Nephron (organoid): ENCODE data around the gene OR13C8.

Experiments used
- H3K27ac Mint-ChIP-seq, 3 experiments: 2 replicates each; pipeline ENCODE4 v1.8.0; 2020; ENCODE audit warnings: mixed read lengths in 3 of 3, mild to moderate bottlenecking in 2 of 3, moderate library complexity in 1 of 3
- H3K27me3 Mint-ChIP-seq: 2 replicates; pipeline ENCODE4 v1.8.0; 2021; ENCODE audit warnings: low read depth, mild to moderate bottlenecking, moderate library complexity, mixed read lengths
- H3K36me3 Mint-ChIP-seq: 2 replicates; pipeline ENCODE4 v1.8.0; 2020; ENCODE audit warnings: low read depth, mixed read lengths
- H3K4me1 Mint-ChIP-seq: 2 replicates; pipeline ENCODE4 v1.8.0; 2020; ENCODE audit warnings: mixed read lengths
- H3K4me3 Mint-ChIP-seq, 3 experiments: 2 replicates each; pipeline ENCODE4 v1.8.0; 2020; ENCODE audit warnings: mild to moderate bottlenecking in 3 of 3, mixed read lengths in 3 of 3, moderate library complexity in 2 of 3
- H3K9me3 Mint-ChIP-seq: 2 replicates; pipeline ENCODE4 v1.8.0; 2020; ENCODE audit warnings: mixed read lengths
- TF ChIP-seq, protein P1 (sequence below), 3 experiments: fragments of 200-600 bp; sonication (generic); IDR thresholded peaks; one replicate each; pipeline ENCODE4 v1.5.0; 2021; ENCODE audit warnings: antibody characterized with exemption in 3 of 3; ENCODE audit not compliant: unreplicated experiment in 3 of 3

Gene OR13C8

DNA sequence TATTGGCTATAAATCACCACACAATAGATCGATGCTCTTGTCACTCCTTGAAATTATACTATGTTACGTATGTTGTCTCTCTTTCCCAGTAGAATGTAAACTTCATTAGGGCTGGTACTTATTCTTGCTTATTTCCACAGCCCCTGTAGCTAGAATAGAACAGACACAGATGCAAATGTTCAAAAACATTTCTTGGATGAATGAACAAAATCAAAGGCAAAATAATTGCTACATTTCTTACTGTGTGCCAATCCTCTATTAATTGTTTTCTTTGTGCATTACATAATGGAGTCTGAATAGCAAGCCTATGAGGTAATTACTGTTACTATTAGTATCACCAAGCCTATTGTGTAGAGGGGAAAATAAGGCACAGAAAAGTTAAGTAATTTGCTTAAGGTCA, 37.2 kb downstream of the OR13C8 start:
- no peaks in the 10 kb centered on the region for H3K9me3 Mint-ChIP-seq

DNA sequence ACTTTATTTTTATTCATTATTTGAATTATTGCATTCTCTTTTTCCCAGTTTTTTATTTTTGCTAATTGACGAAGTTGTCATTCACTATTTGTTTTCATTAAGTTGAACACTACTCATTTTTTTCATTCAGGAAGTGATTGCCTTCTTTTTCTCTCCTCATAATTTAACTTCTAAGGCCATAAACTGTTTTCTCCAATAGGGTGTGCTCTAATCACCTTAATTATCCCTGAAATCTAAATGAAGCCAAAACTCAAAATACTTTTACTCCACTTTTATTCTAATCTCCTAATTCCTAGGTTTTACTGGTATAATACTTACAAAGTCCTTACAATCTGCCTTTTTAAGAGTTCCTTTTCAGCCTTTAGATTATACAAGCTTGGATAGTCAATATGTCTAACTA, 39.4 kb downstream of the OR13C8 start:
- Mint-ChIP-seq H3K9me3 (no peaks in the 10 kb centered on the region), H3K4me3 (no peak overlapping the region), H3K27me3 (peaks cover 4% of the 10 kb centered on the region), H3K4me1 (no peaks in the 10 kb centered on the region), H3K27ac (no peak overlapping the region), H3K36me3 (no peaks in the 10 kb centered on the region)
- TF ChIP-seq, protein P1, sequence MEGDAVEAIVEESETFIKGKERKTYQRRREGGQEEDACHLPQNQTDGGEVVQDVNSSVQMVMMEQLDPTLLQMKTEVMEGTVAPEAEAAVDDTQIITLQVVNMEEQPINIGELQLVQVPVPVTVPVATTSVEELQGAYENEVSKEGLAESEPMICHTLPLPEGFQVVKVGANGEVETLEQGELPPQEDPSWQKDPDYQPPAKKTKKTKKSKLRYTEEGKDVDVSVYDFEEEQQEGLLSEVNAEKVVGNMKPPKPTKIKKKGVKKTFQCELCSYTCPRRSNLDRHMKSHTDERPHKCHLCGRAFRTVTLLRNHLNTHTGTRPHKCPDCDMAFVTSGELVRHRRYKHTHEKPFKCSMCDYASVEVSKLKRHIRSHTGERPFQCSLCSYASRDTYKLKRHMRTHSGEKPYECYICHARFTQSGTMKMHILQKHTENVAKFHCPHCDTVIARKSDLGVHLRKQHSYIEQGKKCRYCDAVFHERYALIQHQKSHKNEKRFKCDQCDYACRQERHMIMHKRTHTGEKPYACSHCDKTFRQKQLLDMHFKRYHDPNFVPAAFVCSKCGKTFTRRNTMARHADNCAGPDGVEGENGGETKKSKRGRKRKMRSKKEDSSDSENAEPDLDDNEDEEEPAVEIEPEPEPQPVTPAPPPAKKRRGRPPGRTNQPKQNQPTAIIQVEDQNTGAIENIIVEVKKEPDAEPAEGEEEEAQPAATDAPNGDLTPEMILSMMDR (IDR thresholded peaks at IDR 0.05; ENCODE audit: unreplicated experiment in 3 of 3), result peak in 2 of 3 experiments; percentile 17 to 26

More for the DNA sequence above, 37.2 kb downstream of the OR13C8 start:
- H3K27ac Mint-ChIP-seq, result no peak overlapping the region
- H3K36me3 Mint-ChIP-seq, result no peaks in the 10 kb centered on the region
- no peaks in the 10 kb centered on the region for H3K4me1 Mint-ChIP-seq
- H3K4me3 Mint-ChIP-seq, result no peak overlapping the region
- TF ChIP-seq, protein P1 (IDR thresholded peaks at IDR 0.05; ENCODE audit: unreplicated experiment in 3 of 3), result no peak
- peaks cover 4% of the 10 kb centered on the region for H3K27me3 Mint-ChIP-seq

DNA sequence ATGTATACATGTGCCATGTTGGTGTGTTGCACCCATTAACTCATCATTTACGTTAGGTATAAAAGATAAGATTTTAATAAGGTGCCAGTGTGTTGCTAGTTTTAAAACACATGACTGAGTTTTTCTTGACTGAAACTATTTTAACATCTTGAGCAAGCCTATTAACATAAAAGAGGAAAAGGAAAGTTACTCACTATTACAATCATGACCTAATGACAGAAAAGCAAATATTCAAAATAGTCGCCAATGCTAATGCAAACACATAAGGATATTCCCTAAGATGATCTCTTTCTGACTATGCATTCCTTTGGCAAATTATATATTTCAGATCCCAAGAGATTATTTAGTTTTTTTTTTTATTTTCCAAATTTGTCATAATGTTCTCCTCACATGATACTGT, 42.2 kb downstream of the OR13C8 start:
- Mint-ChIP-seq H3K27ac (no peak overlapping the region), H3K4me1 (no peaks in the 10 kb centered on the region), H3K9me3 (no peaks in the 10 kb centered on the region), H3K36me3 (no peaks in the 10 kb centered on the region), H3K27me3 (peaks cover 4% of the 10 kb centered on the region), H3K4me3 (no peak overlapping the region)
- TF ChIP-seq, protein P1 (IDR thresholded peaks at IDR 0.05; ENCODE audit: unreplicated experiment in 3 of 3), result no peak

DNA sequence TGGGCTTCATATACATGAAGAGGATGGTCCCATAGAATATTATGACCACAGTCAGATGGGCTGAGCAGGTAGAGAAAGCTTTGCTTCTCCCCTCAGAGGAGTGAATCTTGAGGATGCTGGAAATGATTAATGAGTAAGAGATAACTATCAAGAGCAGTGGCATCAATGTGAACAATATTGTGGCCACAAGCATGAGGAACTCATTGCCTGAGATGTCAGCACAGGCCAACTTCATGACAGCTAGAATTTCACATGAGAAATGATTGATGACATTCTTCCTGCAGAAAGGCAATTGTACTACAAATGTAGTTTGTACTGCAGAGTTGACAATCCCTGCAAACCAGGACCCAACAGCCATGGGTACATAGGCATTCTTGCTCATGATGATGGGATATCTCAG, 48.5 kb downstream of the OR13C8 start:
- Mint-ChIP-seq H3K27me3 (peaks cover 4% of the 10 kb centered on the region), H3K27ac (no peak overlapping the region), H3K4me1 (no peaks in the 10 kb centered on the region), H3K9me3 (peaks cover 2% of the 10 kb centered on the region), H3K4me3 (no peak overlapping the region), H3K36me3 (no peaks in the 10 kb centered on the region)
- TF ChIP-seq, protein P1 (IDR thresholded peaks at IDR 0.05; ENCODE audit: unreplicated experiment in 3 of 3), result no peak

DNA sequence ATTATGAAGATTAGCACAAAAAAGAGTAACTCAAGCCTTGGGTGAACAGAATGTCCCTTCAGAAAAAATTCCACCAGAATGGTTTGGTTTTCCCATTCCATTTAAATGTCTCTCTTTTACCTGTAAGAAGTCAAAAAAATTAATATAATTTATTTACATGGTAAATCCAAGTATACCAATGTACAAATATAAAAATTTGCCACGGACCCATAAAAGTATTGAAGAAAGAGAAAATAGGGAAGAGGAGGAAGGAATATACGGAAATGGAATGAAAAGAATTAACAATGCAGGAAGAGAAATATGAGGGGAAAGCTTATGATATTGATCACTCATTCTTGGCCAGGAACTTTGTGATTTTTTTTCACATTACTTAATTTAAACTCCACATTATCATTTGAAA, 49.1 kb downstream of the OR13C8 start, which contains the start of gene OR13C9:
TSS of gene OR13C9 (minus strand) at position 101 of the 400 bp plus-strand sequence. CDS start at position 101, 0 bp downstream.
- H3K9me3 Mint-ChIP-seq, result peaks cover 2% of the 10 kb centered on the region

More for the DNA sequence above, 49.1 kb downstream of the OR13C8 start, which contains the start of gene OR13C9:
- TF ChIP-seq, protein P1 (IDR thresholded peaks at IDR 0.05; ENCODE audit: unreplicated experiment in 3 of 3), result no peak
- no peaks in the 10 kb centered on the region for H3K36me3 Mint-ChIP-seq
- no peak within 1 kb of the TSS for H3K4me3 Mint-ChIP-seq
- H3K4me1 Mint-ChIP-seq, result no peaks in the 10 kb centered on the region
- H3K27me3 Mint-ChIP-seq, result peaks cover 4% of the 10 kb centered on the region
- H3K27ac Mint-ChIP-seq, result no peak within 1 kb of the TSS
